Adipocyte (in vitro differentiated cells): ENCODE measurements around the gene MAB21L4.

Experiments used
- DNase-seq: peaks from one replicate; pipeline ENCODE4 v3.0.0-alpha.2; 2015; ENCODE audit warnings: low read depth
- H3K27me3 ChIP-seq: replicated peaks from 2 replicates; pipeline ENCODE4 v1.7.0; 2013; ENCODE audit warnings: mild to moderate bottlenecking, low read length, moderate library complexity; ENCODE audit not compliant: control insufficient read depth, insufficient read depth
- H3K36me3 ChIP-seq: 2 replicates; pipeline ENCODE4 v1.7.0; 2013; ENCODE audit warnings: low read length, mild to moderate bottlenecking, moderate library complexity; ENCODE audit not compliant: control insufficient read depth, insufficient read depth, severe bottlenecking
- H3K4me1 ChIP-seq: 2 replicates; pipeline ENCODE4 v1.7.0; 2013; ENCODE audit warnings: mild to moderate bottlenecking, low read length, moderate library complexity; ENCODE audit not compliant: control insufficient read depth, insufficient read depth
- H3K4me3 ChIP-seq: 2 replicates; pipeline ENCODE4 v1.7.0; 2013; ENCODE audit warnings: mild to moderate bottlenecking, low read length, moderate library complexity
- H3K9ac ChIP-seq: 2 replicates; pipeline ENCODE4 v1.7.0; 2013; ENCODE audit warnings: mild to moderate bottlenecking, low read length, moderate library complexity
- H3K9me3 ChIP-seq: 2 replicates; pipeline ENCODE4 v1.7.0; 2013; ENCODE audit warnings: mild to moderate bottlenecking, low read length, moderate library complexity; ENCODE audit not compliant: control insufficient read depth

MAB21L4 gene

GRCh38 chr2:240930631-240931318 is 34.8 kb upstream of the MAB21L4 start:
- Histone ChIP-seq H3K27me3 (no peaks in the 10 kb centered on the region), H3K4me1 (no peaks in the 10 kb centered on the region), H3K36me3 (no peaks in the 10 kb centered on the region), H3K4me3 (no peak overlapping the region), H3K9ac (no peak overlapping the region), H3K9me3 (peaks cover 15% of the 10 kb centered on the region)
- no peak for DNase-seq

- Histone ChIP-seq H3K27me3 (no peaks in the 10 kb centered on the region), H3K9me3 (peaks cover 15% of the 10 kb centered on the region), H3K4me1 (no peaks in the 10 kb centered on the region), H3K9ac (no peak overlapping the region), H3K36me3 (no peaks in the 10 kb centered on the region), H3K4me3 (no peak overlapping the region)
- DNase-seq, result no peak
Observed at GRCh38 chr2:240930096-240930630, 34.2 kb upstream of the MAB21L4 start.

GRCh38 chr2:240929364-240930095 is 33.6 kb upstream of the MAB21L4 start:
- Histone ChIP-seq H3K4me1 (no peaks in the 10 kb centered on the region), H3K4me3 (no peak overlapping the region), H3K27me3 (no peaks in the 10 kb centered on the region), H3K9me3 (peaks cover 15% of the 10 kb centered on the region), H3K36me3 (no peaks in the 10 kb centered on the region), H3K9ac (no peak overlapping the region)
- DNase-seq, result no peak

GRCh38 chr2:240928476-240929363 is 32.8 kb upstream of the MAB21L4 start:
- Histone ChIP-seq H3K9ac (no peak overlapping the region), H3K27me3 (no peaks in the 10 kb centered on the region), H3K9me3 (peaks cover 15% of the 10 kb centered on the region), H3K4me3 (no peak overlapping the region), H3K36me3 (no peaks in the 10 kb centered on the region), H3K4me1 (no peaks in the 10 kb centered on the region)
- DNase-seq, result no peak

- Histone ChIP-seq H3K4me1 (peaks cover 6% of the 10 kb centered on the region), H3K36me3 (no peaks in the 10 kb centered on the region), H3K9me3 (peaks cover 15% of the 10 kb centered on the region), H3K9ac (no peak overlapping the region), H3K4me3 (no peak overlapping the region), H3K27me3 (no peaks in the 10 kb centered on the region)
- DNase-seq, result no peak
Observed at GRCh38 chr2:240927390-240927781, 31.4 kb upstream of the MAB21L4 start.

- Histone ChIP-seq H3K9ac (no peak overlapping the region), H3K27me3 (no peaks in the 10 kb centered on the region), H3K36me3 (no peaks in the 10 kb centered on the region), H3K4me3 (no peak overlapping the region), H3K4me1 (peaks cover 13% of the 10 kb centered on the region), H3K9me3 (peaks cover 15% of the 10 kb centered on the region)
- no peak for DNase-seq
Observed at GRCh38 chr2:240926516-240927389, 30.8 kb upstream of the MAB21L4 start.

GRCh38 chr2:240925568-240926515 is 29.9 kb upstream of the MAB21L4 start:
- no peaks in the 10 kb centered on the region for H3K27me3 ChIP-seq
- no peaks in the 10 kb centered on the region for H3K36me3 ChIP-seq
- peaks cover 15% of the 10 kb centered on the region for H3K9me3 ChIP-seq
- no peak for DNase-seq
- no peak overlapping the region for H3K9ac ChIP-seq
- no peak overlapping the region for H3K4me3 ChIP-seq
- peaks cover 22% of the 10 kb centered on the region for H3K4me1 ChIP-seq

GRCh38 chr2:240925191-240925567 is 29.2 kb upstream of the MAB21L4 start:
- Histone ChIP-seq H3K4me3 (no peak overlapping the region), H3K4me1 (peaks cover 27% of the 10 kb centered on the region), H3K27me3 (no peaks in the 10 kb centered on the region), H3K36me3 (no peaks in the 10 kb centered on the region), H3K9ac (no peak overlapping the region), H3K9me3 (peaks cover 15% of the 10 kb centered on the region)
- no peak for DNase-seq

- Histone ChIP-seq H3K4me1 (peaks cover 27% of the 10 kb centered on the region), H3K4me3 (no peak overlapping the region), H3K9ac (peak overlapping the region; percentile 77), H3K27me3 (no peaks in the 10 kb centered on the region), H3K36me3 (no peaks in the 10 kb centered on the region), H3K9me3 (peaks cover 10% of the 10 kb centered on the region)
- DNase-seq, result no peak
Observed at GRCh38 chr2:240922982-240923537, 27.1 kb upstream of the MAB21L4 start.
